Right hindlimb (tissue), 1 donor: ENCODE results near the gene ZCCHC17.

Source experiments
- DNase-seq: peaks from one replicate; pipeline ENCODE4 v3.0.0-alpha.2; 2018

ZCCHC17 gene

DNA sequence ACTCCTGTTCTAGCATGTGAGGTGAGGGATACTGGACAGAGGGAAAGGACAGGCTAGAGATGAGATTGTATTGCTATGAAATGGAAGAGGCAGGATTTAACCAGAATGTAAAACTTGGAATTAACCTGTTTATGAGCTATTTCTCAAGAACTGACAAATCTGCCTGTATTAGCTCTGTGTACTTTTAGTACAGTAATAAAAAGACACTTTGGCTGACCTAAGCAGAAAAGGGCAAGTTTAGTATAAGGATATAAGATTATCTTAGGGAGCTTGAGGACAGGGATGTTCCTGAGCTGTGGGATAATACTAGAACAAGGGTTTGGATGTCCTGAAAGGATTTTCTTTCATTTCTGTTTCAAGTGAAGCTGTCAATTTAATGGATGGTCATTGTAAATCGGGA, 11.2 kb downstream of the ZCCHC17 start:
- DNase-seq = no peak

GRCh38 chr1:31310198-31310597, 13.4 kb downstream of the ZCCHC17 start:
- DNase-seq = no peak

GRCh38 chr1:31315902-31316301, 19.1 kb downstream of the ZCCHC17 start:
- no peak for DNase-seq

DNA sequence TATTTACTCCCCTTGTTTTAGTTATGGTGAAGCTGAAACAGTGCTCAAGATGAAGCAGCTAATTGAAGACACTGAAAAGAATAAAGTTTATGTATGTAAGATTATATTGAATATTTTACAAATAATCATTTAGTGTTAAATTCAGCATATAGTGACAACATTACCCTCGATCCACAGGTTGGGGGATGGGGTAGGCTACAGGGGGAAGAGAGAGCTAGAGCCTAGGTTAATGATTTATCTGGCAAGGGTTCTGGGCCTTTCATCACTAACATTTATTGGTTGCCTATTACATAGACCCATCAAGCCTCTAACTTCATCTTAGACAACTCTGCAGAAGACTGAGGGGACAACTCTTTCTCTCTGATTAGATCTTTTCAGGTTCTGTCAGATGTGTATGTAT, 21.3 kb downstream of the ZCCHC17 start:
- DNase-seq = no peak

GRCh38 chr1:31324093-31324492, 27.3 kb downstream of the ZCCHC17 start:
- DNase-seq = no peak

DNA sequence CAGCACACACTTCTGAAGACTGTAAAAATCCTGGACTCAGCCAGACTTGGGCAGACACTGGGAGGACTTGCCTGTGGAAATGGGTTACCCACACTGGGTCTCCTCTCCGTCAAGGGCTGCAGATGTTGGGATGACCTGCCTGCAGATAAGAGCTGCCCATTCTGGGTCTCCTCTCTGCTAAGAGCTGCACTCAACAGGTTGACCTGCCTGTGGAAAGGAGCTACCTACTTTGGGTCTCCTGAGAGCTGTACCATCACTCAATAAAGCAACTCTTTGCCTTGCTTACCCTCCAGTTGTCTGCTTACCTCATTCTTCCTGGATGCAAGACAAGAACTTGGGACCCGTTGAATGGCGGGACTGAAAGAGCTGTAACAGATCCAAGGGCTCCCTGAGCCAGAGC, 28.2 kb downstream of the ZCCHC17 start:
- no peak for DNase-seq

DNA sequence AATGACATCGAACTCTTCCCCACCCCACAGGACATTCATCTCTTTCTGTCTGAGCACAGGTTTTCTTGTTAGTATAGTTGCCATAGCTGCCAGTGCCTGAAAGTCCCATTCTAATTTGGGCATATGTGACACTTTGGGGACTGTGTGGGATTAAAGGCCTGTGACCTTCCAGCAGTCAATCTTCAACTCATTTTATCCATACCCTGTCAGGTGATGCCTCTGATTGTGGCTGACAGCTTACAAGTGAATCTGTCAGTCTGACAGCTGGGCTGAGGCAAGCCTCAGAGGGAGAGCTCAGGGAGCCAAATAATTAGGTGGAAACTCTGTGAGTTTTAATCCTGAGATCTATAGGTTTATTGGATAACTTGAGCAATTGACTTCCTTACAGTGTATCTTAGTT, 29.6 kb downstream of the ZCCHC17 start:
- no peak for DNase-seq

DNA sequence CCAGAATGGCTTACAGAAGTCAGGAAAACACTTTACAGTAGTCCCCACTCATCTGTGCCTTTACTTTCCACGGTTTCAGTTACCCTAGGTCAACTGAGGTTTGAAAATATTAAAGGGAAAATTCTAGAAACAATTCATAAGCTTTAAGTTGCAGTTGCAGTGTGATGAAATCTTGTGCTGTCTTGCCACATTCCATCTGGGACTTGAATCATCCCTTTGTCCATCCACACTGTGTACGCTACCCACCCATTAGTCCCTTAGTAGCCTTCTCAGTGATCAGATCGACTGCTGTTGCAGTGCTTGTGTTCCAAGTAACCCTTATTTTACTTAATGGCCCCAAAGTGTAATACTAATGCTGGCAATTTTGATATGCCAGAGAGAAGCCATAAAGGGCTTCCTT, 30.5 kb downstream of the ZCCHC17 start:
- no peak for DNase-seq

- DNase-seq = no peak
These were observed 38.2 kb downstream of the ZCCHC17 start for GRCh38 chr1:31335007-31335406.

DNA sequence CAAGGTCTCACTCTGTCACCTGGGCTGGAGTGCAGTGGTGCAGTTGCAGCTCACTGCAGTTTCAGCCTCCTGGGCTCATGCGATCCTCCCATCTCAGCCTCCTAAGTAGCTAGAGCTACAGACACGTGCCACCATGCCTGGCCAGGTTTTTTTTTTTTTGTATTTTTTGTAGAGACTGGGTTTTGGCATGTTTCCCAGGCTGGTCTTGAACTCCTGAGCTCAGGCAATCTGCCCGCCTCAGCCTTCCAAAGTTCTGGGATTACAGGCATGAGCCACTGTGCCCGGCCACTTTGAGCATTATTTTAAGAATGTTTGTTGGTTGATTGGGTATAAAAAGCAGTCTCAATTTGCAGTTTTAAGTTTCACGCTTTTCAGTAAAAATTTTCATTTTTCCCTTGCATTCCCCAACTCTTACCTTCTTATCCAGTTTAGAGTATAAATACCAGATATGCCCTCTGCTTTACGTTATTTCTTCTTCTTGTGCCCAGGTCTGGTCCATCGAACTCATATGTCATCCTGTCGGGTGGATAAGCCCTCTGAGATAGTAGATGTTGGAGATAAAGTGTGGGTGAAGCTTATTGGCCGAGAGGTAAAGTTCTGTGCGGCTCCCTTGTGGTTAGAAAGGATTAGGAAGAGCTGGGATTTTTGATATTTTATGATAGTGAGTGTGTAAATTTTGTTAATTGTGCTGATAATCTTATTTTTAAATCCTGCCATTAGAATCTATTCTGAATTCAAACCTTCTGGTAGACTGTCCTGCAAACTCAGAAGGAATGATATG, 40.0 kb downstream of the ZCCHC17 start:
- no peak for DNase-seq

DNA sequence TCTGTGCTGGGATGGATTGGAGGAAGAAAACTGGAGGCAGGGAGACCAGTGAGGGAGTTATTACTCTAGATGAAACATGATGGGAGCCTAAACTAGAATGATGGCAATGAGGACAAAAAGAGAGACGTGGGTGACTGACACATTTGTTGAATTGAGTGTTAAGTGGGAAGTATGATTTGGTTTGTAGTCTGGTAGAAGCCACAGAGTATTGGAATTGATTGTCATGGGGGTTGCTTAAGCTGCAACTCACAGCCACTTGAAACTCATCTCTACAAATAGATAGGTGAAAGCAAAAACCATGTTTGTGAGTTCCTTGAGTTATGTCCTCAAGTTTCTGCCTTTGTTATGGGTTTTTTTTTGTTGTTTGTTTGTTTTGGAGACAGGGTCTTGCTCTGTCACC, 47.7 kb downstream of the ZCCHC17 start:
- DNase-seq = no peak

DNA sequence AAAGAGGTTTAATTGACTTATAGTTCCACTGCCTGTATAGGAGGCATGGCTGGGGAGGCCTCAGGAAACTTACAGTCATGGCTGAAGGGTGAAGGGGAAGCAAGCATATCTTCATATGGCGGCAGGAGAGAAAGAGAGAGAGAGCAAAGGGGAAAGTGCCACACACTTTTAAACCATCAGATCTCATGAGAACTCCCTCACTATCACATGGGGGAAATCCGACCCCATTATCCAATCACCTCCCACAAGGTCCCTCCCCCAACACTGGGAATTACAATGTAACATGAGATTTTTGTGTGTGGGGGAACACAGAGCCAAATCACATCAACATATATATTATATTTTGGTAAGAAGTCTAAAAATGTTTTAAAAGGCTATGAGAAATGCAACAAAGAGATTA, 48.8 kb downstream of the ZCCHC17 start:
- no peak for DNase-seq

- DNase-seq = no peak
These were observed 50.0 kb downstream of the ZCCHC17 start for GRCh38 chr1:31346785-31347184.

GRCh38 chr1:31348449-31348848, 51.6 kb downstream of the ZCCHC17 start:
- DNase-seq = no peak

DNA sequence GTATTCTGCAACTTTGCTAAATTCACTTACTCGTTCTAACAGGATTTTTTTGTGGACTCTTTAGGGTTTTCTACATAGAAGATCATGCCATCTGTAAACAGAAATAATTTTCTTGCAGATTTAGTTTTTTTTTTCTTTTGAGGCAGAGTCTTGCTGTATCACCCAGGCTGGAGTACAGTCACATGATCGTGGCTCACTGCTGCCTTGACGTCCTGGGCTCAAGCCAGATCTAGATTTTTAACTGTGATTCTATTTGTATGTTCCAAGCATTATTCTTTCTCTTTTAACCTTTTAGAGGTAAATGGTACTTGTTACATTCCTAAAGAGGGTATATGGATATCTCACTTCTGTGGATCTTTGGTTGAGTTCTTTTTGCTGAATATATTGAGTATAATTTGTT, 57.5 kb downstream of the ZCCHC17 start:
- no peak for DNase-seq

DNA sequence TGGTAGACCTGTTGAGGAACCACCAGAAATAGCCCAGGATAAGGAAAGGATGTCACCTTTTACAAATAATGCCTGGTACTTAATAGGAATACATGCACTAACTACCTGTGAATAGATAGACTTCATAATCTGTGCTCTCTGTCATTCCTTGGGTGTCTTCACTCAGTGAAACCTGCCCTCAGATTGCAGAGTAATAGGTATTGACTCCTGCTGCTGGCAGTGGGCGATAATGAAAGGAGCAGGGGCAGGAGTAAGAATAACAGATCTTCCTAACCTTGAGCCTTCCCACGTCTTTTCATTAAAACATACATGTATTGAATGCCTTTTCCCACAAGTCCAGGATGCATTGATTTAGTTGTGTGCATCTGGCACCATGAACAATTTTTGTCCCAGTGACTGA, 59.6 kb downstream of the ZCCHC17 start:
- DNase-seq = no peak

DNA sequence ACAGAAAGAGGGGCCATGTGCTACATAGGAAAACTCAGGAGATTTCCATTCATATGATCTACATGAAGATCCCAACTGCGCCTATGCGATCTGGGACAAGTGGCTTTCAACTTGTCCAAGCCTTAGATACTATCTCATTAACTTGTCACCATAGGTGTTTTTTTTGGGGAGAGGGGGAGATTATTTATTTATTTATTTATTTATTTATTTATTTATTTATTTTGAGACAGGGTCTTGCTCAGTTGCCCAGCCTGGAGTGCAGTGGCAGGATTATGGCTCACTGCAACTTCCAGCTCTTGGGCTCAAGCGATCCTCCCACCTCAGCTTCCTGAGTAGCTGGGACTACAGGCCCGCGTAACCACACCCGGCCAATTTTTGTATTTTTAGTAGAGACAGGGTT, 64.8 kb downstream of the ZCCHC17 start:
- DNase-seq = no peak

DNA sequence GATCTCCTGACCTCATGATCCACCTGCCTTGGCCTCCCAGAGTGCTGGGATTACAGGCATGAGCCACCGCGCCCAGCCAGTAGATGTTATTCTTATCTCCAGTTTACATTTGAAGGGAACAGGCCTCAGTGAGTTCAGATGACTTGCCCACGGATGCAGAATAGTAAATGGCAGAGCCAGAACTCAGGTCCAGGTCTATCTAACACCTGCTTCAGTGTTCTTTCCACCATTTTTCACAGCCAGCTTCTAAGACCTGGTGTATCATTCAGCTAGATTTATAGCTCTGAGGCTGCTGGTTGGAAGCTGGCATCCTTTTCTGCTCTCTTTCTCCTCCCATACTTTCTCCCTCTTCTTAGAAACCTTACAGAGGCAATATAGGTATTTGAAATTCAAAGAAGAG, 65.2 kb downstream of the ZCCHC17 start:
- no peak for DNase-seq

DNA sequence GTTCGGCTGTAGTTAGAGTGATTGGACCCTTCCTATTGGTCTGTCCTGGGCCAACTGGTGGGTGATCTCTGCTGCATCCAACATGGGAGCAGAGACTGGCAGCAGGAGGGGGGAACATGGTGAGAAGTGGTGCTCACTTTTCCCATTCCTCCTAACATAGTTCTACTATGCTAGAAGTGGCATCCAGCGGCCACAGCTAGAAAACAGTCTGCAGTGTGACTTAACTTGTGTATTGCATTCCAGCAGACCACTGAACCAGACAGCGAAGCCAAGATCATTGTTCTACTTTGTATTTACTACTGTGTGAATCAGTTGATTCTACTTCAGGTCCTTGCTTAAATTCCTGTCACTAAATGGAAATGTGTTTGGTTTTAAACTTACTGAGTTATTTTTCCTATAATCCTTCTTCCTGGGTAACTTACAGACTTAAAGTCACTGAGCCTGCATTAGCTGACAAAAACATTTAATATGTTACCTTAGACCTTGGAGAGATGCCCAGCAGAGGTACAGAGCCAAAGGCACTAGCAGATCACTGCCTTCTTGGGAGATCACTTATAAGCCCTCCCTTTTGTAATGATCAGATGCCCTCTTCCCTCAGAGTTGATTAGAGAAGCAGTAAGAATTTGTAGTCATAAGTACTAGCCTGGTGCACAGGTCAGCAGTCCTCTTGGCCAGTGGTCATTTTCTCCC, 67.9 kb downstream of the ZCCHC17 start:
- DNase-seq = no peak

GRCh38 chr1:31366796-31367195, 70.0 kb downstream of the ZCCHC17 start:
- DNase-seq = no peak

DNA sequence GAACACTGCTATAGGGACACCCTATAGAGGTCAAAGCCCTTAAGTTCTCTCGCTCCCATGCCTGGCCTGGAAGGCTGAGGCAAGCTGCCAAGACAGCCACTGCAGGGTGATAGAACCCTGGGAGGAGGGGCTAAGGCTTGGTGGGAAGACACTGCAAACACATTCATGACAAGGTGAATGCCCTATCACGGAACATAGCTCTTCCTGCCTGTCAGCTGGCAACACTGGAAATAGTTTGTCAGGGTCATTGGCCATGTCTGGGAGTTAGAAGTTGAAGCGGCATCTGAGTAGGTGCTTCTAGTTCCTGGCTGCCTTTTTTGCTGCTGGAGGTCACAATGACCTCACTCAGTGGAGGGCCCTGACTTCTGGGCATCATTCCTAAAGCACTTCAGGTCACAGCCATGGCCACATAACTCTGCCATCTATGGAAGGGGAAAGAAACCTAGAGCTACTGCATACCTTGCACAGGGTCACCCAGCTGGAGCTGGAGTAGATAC, 71.8 kb downstream of the ZCCHC17 start:
- DNase-seq = no peak

DNA sequence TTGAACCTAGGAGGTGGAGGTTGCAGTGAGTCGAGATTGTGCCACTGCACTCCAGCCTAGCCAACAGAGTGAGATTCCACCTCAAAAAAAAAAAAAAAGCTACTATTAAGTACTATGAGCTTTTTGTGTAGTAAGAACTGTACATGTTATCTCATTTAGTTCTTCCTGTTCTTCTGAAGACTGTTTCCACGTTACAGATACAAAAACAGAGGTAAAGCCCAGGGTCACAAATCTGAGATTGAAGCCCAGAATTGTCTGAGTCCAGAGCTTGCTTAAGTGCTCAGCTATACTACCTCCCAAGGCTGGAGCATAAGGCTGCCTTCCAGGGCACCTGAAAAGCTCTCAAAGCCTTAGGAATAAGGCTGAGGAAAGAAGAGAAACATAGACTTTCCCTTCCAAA, 73.2 kb downstream of the ZCCHC17 start:
- DNase-seq = no peak

- DNase-seq = no peak
These were observed 73.7 kb downstream of the ZCCHC17 start for GRCh38 chr1:31370565-31370964.

GRCh38 chr1:31371121-31371959, 74.5 kb downstream of the ZCCHC17 start:
- DNase-seq = no peak
